Embryonic facial prominence (tissue), 1 donor: Measurements from ENCODE around the gene TSHR.
"Not testable (repeated sequence)": the region's sequence is repeated elsewhere in the genome, so short reads cannot be mapped to it uniquely, and the experiment has no call there.

Experiments
- DNase-seq: peaks from one replicate; pipeline ENCODE4 v3.0.0-alpha.2; 2016; ENCODE audit errors: extremely low spot score

Gene TSHR

DNA sequence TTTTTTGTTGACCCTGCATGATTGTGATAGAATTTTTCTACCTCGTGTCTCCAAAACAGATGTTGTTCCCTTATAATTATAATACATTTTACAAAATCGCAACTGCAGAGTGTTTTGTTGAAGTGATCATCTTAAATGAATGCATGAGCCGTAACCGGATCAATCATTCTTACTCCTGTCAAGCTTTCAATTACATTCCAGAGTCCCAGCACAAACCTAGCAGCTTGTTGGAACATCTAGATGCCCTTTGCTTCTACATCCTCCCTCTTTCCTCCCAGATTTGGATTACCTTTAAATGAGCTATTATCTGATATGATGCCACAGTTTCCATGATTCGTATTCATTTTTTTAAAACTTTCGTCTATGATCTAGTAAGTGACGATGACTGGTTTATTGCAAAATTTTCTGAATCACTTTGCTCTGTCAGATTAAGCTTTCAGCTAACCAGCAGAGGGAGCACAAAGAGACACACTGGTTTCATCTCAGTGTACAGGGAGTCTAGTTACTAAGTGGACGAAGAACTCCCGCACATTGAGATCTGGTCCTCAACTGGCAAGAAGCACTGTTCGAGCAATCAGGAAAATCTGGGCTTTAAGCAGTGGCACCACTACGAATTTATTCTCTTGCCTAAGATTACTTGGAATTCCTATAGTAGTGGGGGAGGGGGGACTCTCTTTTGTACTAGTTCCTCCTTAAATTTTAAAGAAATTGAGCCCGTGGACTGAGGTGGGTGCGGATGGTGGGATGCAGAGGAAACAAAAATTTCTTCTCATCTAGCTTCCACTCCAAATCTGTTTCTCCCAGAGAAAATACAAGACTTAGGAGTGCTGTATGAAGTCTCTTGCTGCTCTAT lies 40.9 kb downstream of the TSHR start:
- DNase-seq: no peak

DNA sequence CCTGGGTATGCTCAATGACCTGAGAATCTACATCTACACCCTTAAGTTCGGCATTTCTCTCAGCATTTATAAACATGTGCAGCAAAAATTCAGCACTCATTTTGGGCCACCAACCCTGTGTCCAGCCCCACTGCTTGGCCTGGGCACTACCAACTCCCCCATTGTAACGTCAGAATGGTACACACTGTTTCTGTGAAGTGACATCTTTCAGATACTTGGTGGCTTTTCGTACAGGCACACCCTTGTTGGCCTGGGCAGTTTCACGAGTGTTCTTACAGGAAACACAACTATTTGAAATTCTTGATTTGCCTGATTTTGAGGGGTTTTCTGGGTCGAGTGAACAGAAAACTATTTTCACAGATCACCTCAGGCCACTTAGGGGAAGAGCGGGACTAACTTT lies 46.0 kb downstream of the TSHR start:
- DNase-seq: no peak

DNA sequence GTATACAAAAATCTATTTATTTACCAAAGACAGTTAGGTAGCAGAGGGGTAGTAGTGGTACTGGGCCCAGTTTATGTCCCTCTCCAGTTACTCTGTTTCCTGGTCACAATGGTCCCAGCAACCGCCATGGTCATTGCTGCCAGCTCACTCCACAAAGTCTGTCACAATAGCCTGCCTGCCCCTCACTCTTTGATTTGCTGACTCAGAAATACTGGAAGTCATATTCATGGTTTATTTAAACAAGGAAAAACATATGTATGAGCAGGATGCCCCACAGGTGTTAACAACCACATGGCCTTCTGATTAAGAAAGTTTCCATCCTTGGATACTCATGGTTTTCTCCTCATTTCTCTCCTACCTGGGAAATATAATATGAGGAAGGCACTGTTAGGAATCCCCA lies 49.2 kb downstream of the TSHR start:
- no peak for DNase-seq

DNA sequence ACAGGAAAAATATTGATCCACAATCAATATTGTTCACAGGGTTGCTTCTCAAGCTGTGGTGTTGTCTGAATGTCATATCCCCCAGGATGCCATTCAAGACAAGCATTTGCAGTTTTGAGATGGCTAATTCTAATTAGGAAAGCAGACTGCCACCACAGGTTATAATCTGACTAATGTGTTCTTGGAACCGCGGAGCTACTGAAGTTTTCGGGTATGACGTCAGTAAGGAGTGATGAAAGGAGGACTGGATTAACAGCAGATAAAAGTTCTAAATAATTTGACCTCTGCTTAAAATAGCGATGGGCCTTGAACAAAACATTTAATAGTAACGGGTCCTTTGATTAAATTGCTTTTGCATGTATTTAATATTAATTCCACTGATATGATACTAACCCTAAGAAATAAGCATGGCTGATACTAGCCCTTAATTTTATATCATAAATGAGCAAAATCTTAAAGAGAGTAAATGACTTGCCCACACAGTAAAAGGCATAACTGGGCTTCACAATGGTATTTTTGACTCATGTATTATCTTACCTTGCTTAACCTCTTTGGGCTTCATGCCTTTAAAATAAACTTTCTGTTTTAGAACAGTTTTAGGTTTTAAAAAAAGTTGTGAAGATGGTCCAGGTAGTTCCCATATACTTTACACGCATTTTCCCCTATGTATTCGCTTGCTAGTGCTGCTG lies 50.3 kb downstream of the TSHR start:
- no peak for DNase-seq

DNA sequence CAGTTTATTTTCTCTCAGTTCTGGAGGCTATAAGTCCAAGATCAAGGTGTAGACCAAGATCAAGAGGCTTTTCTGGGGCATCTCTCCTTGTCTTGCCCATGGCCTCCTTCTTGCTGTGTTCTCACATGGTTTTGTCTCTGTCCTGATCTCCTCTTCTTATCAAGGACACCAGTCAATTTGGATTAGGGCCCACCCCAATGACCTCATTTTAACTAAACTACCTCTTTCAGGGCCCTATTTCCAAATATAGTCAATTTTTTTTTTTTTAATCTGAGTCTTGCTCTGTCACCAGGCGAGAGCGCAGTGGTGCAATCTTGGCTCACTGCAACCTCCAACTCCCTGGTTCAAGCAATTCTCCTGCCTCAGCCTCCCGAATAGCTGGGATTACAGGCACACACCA lies 50.8 kb downstream of the TSHR start:
- DNase-seq: no peak

DNA sequence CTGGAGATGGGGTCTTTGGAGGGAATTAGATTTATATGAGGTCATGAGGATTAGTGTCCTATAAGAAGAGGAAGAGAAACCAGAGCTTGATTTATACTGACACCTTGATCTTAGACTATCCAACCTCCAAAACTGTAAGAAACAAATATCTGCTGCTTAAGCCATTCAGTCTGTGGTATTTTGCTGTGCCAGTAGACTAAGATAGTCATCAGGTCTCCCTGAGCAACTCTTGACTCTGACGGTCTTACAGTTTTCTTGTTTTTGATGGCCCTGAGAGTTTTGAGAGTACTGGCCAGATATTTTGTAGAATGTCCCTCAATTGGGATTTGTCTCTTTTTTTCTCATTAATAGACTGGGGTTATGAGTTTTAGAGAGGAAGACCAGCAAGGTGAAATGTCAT lies 51.7 kb downstream of the TSHR start:
- no peak for DNase-seq

DNA sequence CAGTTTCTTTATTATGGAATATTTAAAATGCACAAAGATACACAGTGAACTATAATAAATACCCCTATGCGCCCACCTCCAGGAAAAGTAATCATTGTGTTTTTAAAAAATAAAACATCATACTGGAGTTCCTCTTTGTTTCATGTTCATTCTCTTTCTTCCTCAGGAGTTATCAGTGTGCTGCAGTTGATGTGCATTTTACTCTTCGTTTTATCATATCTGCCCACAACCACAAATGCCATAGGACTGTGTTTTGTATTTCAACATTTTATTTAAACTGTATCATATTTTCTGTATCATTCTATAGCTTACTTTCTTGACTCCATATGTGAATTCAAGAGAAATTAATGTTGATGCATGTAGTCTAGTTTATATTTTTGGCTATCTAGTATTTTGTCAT lies 53.9 kb downstream of the TSHR start:
- no peak for DNase-seq

DNA sequence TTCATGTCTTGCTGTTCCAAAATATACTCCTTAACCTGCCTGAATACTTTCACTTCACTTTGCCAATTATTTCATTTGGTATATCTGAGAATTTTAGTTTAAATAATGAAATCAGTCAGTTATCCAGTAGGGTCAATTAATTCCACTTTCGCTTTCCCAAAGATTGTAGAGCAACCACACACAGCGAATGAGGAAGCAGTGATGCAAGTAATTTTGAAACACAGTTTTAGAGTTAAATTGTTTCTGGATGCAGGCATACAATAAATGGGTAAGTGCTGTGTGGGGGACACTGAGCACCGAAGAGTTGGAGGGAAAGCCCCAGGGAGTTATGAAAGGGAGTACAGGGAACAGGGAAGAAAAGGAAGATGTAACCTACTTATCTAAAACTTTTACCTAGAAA lies 62.8 kb downstream of the TSHR start:
- DNase-seq: no peak

DNA sequence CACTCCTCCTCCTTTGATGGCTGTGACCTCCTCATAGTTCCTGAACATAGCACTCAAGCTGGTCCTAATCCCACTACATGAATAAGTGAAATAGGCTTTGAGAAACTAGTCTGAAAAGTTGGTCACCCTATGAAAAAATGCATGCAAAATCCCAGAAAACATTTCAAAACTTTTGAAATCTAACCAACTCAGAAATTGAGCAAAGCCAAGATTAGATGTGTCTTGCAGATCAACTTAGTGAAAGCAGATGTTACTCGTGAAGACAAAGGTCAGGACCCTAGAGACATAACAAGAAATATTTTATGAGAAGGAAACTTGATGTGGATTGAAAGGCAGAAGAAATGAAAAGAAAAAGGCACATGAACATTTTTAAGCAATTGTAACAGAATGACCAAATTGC lies 63.3 kb downstream of the TSHR start:
- DNase-seq: no peak

DNA sequence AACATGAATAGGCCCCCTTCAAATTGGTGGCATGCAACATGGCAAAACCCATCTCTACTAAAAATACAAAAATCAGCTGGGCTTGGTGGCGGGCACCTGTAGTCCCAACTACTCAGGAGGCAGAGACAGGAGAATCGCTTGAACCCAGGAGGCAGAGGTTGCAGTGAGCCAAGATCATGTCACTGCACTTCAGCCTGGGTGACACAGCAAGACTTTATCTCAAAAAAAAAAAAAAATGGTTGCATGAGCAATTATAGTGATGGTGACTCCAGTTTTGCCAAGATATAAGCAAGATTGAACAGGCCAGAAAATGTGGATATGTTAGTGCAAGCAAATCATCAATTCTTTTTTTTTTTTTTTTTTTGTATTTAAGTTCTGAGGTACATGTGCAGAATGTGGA lies 63.7 kb downstream of the TSHR start:
- not testable (repeated sequence) for DNase-seq

DNA sequence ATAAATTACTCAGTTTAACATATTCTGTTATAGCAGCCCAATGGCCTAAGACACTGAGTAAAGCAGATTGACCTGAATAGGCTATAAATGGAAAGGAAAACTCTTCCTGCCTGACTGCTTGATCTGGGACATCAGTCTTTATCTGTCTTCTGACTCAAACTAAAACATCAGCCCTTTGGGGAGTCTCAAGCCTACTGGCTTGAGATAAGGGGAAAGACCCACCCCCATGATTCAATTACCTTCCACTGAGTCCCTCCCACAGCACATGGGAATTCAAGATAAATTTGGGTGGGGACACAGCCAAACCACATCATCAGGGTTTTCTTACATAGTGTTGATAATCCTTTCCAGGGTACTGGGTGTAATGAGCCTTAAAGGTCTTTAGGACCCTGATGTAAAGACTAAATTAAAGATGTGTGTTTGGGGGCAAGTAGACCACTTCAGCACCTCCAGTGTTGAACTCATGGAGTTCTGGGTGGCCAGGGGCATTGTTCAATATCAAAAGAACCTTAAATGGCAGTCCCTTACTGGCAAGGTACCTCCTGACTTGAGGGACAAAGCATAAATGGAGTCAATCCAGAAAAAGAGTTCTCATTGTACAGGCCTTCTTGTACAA lies 67.8 kb downstream of the TSHR start:
- no peak for DNase-seq

DNA sequence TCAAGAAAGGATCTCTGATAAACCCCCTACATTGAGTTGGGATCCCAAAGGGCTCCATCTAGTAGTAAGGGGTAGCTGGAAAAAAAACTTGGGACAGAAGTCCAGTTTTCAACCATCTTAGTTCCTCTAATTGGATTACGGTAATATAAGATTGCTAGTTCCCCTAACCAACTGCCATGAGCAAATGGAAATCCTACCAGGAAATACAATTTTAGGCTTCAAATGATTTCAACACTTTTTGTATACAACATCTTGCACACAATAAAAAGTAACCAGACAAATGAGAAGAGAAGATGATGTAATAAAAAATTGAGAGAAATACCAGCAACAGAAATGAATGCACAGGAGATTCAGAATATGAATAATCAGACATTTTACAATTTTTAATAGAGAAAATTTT lies 73.0 kb downstream of the TSHR start:
- no peak for DNase-seq

DNA sequence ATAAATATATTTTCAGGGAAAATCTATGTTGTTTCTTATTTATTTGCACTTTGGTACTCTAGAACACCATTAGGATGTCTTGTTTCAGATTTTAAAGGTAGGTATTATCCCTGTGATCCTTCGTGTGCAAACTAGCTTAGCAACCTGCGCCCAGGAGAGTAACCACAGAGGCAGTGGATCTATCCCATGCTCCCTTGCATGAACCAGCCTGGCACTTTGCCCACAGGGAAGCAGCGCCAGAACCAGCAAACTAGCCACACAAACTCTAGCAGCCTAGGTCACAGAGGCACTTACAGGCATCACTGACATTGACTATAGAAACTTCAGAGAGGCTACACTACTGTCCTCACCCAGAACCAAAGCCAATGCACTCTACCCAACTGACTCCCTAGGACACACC lies 76.1 kb downstream of the TSHR start:
- no peak for DNase-seq

DNA sequence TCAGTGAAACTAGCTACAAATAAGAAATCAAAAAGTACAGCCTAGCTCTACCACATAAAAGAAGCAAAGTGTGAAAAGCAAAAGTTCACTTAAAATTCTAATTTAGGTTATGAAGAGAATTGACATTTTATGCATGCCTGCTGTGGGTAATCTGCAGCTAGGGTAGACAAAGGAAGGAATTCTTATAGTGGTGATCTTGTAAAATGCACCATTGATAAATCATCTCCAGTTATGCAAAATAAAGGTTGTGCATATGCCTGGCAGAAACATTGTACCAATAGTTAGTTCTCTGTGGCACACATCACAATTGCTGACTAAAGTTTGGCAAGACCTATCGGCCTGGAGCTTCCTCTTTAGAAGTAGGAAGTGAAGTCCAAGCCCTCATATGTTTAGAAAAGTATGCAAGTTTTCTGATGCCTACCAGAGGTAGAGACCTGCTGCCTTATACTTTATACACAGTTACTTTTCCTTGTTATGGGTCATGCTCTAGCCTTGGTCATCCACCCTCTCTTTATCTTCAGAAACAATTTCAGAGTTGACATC lies 78.3 kb downstream of the TSHR start:
- DNase-seq: no peak

DNA sequence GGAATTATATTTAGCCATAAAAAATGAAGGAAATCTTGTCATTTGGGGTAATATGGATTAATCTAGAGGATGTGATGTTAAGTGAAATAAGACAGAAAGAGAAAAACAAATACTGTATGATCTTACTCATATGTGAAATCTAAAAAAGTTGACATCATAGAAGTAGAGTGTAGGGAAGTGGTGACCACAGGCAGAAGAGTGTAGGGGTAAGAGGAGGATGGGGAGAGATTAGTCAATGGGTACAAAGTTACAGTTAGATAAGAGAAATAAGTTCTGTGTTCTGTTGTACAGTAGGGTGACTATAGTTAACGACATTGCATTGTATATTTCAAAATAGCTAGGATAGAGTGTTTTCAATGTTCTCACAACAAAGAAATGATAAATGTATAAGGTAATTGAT lies 87.0 kb downstream of the TSHR start:
- no peak for DNase-seq

DNA sequence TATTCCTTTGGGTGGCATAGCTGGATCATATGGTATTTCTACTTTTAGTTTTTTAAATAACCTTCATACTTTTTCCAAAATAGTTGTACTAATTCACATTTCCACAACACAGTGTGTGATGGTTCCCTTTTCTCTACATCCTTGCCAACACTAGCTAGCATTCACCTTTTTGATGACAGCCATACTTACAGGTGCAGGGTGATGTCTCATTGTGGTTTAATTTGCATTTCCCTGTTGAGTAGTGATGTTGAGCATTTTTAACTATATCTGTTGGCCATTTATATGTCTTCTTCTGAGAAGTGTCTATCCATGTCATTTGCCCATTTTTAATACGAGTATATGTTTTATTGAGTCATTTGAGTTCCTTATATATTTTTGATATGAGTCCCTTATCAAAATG lies 96.1 kb downstream of the TSHR start:
- no peak for DNase-seq

DNA sequence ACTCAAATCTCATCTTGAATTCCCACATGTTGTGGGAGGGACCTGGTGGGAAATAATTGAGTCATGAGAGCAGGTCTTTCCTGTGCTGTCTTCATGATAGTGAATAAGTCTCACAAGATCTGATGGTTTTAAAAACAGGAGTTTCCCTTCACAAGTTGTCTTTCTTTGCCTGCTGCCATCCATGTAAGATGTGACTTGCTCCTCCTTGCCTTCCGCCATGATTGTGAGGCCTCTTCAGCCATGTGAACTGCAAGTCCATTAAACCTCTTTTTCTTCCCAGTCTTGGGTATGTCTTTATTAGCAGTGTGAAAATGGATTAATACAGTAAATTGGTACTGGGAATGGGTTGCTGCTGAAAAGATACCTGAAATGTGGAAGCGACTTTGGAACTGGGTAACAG lies 98.6 kb downstream of the TSHR start:
- not testable (repeated sequence) for DNase-seq

DNA sequence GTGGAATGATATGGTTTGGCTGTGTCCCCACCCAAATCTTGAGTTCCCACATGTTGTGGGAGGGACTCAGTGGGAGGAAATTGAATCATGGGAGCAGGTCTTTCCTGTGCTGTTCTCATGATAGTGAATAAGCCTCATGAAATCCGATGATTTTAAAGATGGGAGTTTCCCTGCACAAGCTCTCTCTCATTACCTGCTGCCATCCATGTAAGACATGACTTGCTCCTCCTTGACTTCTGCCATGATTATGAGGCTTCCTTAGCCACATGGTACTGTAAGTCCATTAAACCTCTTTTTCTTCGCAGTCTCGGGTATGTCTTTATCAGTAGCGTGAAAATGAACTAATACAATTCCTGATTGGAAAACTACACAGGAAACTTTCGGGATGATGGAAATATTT lies 100.5 kb downstream of the TSHR start:
- no peak for DNase-seq

DNA sequence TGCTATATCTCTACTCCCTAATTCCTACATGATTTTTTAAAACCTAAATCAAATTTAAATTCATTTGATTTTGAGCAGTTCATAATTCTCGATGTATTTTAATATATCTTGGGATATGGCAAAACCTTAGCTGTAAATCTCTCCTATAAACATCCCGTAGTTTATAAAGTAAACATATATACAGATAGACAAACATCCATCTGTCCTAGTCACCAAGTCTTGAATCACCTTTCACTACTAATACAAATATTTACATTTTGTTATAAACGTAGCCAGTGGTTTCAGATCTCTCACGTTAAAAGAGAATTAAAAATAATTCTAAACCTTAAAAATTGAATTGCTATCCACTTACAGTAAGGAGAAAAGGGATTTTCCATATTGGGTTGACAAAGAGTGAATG lies 107.0 kb downstream of the TSHR start:
- DNase-seq: no peak

DNA sequence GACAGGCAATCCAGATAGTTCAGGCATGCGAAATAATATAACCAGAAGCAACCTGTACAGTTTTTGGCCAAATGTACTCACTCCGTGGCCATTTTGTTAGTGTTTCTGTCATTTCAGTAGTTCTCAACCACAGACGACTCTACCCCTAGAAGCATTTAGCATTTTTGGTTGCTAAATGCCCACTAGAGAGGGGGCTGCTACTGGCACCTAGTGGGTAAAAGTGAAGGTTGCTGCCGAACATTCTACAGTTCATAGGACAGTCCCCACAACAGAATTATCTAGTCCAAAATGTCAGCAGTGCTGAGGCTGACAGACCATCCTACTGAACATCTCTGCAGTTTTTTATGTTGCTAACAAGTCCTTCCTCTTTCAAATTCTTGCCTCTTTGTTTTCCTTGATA lies 107.4 kb downstream of the TSHR start:
- no peak for DNase-seq

DNA sequence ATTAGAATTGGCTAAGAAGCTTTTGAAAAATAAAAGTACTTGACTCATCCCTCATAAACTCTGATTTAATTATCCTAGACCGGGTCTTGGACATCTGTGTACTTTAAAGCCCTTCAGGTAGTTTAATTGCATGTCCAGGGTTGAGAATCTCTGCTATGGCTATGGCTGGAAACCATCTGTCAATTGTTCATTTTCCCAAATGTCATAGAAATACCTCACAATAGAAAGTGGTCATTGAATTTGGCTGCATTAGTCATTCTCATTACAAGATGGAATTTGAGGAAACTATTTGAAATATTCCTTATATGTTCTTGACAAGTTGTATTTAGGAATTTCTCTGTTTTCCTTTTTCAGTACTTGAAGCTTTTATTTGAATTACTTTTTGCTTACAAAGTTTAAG lies 111.3 kb downstream of the TSHR start:
- no peak for DNase-seq

DNA sequence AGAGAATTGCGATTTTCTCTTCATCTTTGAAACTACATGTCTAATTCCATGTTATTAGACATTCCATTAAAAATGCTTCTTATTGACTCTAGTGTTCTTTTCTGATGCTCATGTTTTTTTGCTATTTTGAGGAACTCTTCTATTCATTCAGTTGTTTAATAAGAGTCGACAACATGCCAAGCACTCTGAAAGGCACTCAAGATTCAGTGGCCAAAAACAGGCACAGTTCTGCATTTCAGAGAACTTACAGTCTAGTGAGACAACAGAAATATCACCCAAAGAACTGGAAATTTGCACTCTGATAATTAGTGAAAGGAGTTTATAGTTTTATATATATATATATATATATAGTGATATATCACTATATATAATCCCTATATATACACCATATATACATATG lies 111.7 kb downstream of the TSHR start:
- no peak for DNase-seq
